Esophagus muscularis mucosa (tissue), 4 donors: ENCODE data around the gene MICAL3. TPM values are rescaled to one million over a fixed set of nuclear protein-coding genes. Genes with fewer than 3 reads are reported as not detected.
A peak's percentile ranks its signal among the peaks of the same experiment; 100 is the strongest.

Experiments used
- DNase-seq: peaks from one replicate; pipeline ENCODE4 v3.0.0-alpha.2; 2017; ENCODE audit errors: extremely low spot score
- H3K27ac ChIP-seq, 4 donors: fragments of 200-600 bp; sonication (generic); replicated peaks in 1 of 4; 1 replicate in 3 of 4; 2 replicates in 1 of 4; pipeline ENCODE4 v1.5.1; 2016 to 2019; ENCODE audit warnings: mild to moderate bottlenecking in 1 of 4
- H3K27me3 ChIP-seq, 4 donors: fragments of 200-600 bp; sonication (generic); one replicate each; pipeline versions ENCODE4 v1.5.1 to v1.6.0; 2016 to 2019
- H3K36me3 ChIP-seq, 4 donors: fragments of 200-600 bp; sonication (generic); one replicate each; pipeline ENCODE4 v1.5.1; 2016 to 2019
- H3K4me1 ChIP-seq, 4 donors: fragments of 200-600 bp; sonication (generic); one replicate each; pipeline ENCODE4 v1.5.1; 2016 to 2019
- H3K4me3 ChIP-seq, 4 donors: fragments of 200-600 bp; sonication (generic); 1 replicate in 2 of 4; 2 replicates in 2 of 4; pipeline ENCODE4 v1.5.1; 2016 to 2019; ENCODE audit warnings: mild to moderate bottlenecking in 4 of 4, moderate library complexity in 1 of 4
- H3K9me3 ChIP-seq, 4 donors: fragments of 200-600 bp; sonication (generic); 1 replicate in 3 of 4; 2 replicates in 1 of 4; pipeline ENCODE4 v1.5.1; 2016 to 2019
- EP300 ChIP-seq: sonication (generic); formaldehyde crosslinking; IDR thresholded peaks from one replicate; pipeline ENCODE4 v1.6.1; 2017; ENCODE audit warnings: antibody characterized with exemption
- POLR2A ChIP-seq: fragments of 450-650 bp; IDR thresholded peaks from one replicate; pipeline ENCODE4 v1.6.1; 2017; ENCODE audit warnings: antibody characterized with exemption, moderate library complexity, mild to moderate bottlenecking, low read depth
- POLR2AphosphoS5 ChIP-seq, 2 donors: sonication (generic); formaldehyde crosslinking; IDR thresholded peaks; one replicate each; pipeline ENCODE4 v1.6.1; 2017; ENCODE audit warnings: antibody characterized with exemption in 2 of 2
- WGBS: methylation state at CpG from one replicate; pipeline ENCODE4 v1.1.5; 2018; 5-methylcytosine and 5-hydroxymethylcytosine counted together
- intact Hi-C: fragments of 100-400 bp; cut with DNase I; formaldehyde crosslinking; loops from one replicate; pipeline ENCODE4 v1.15.1; 2023
- total RNA-seq, 4 donors: library from RNA; depleted of rRNA; stranded (reverse); fragments of >200 nt; gene quantifications; one replicate each; pipeline versions ENCODE4 v1.1.0 to v1.2.1, GENCODE V29; 2016
- TF ChIP-seq, protein P1 (sequence below), 3 experiments: fragments of 200-600 bp in 2 of 3; fragments of 450-650 bp in 1 of 3; sonication (generic) in 2 of 3; IDR thresholded peaks; one replicate each; pipeline ENCODE4 v1.5.1; 2017 to 2019; ENCODE audit warnings: antibody characterized with exemption in 3 of 3, mild to moderate bottlenecking in 2 of 3, moderate library complexity in 1 of 3

MICAL3 gene
- total RNA-seq, 4 donors from 2014 or later: 35.1 to 91.8 (median 67.8) TPM

DNA sequence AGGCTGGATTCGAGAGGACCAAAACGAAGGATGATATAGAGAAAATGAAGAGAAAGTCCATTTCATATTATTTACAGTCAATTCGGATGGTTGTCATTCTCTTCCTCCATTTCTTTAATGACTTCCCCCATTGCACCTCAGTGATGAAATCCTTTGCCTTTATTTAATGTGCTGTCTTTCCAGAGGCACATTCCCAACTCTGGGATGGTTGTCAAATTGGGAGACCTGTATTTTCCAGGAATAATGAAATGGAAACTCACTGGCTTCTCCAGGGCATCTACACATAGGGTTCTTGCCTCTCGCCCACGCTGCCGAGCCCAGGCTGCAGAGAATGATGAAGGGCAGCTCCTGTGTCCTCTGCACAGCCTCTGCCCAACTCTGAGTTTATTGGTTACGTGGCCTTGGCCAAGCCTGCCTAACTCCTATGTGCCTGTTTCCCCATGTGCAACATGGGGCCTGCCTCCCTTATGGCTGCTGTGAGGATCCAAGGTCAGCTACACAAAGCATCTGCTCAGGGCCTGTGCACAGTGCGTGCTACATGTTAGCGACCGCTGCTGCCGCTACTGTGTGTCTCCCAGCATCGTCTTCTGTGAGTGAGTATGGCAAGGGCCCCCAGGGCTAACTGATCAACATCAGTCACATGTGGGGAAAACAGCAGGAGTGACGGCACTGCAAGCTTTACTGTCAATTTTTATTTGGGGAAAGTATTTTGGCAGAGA lies 168.6 kb downstream of the MICAL3 start:
- intact Hi-C loops: no loop called here
- WGBS: 95% methylated on average over 13 of the region's 13 CpGs
- DNase-seq: no peak
- TF ChIP-seq POLR2AphosphoS5 (IDR thresholded peaks at IDR 0.05) (no peak), EP300 (no peak), POLR2A (no peak)
- TF ChIP-seq, protein P1, sequence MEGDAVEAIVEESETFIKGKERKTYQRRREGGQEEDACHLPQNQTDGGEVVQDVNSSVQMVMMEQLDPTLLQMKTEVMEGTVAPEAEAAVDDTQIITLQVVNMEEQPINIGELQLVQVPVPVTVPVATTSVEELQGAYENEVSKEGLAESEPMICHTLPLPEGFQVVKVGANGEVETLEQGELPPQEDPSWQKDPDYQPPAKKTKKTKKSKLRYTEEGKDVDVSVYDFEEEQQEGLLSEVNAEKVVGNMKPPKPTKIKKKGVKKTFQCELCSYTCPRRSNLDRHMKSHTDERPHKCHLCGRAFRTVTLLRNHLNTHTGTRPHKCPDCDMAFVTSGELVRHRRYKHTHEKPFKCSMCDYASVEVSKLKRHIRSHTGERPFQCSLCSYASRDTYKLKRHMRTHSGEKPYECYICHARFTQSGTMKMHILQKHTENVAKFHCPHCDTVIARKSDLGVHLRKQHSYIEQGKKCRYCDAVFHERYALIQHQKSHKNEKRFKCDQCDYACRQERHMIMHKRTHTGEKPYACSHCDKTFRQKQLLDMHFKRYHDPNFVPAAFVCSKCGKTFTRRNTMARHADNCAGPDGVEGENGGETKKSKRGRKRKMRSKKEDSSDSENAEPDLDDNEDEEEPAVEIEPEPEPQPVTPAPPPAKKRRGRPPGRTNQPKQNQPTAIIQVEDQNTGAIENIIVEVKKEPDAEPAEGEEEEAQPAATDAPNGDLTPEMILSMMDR (IDR thresholded peaks at IDR 0.05): no peak
- Histone ChIP-seq H3K9me3 (no peaks in the 10 kb centered on the region), H3K27ac (peak overlapping the region; percentile 48 to 93 (median 92)), H3K4me1 (peaks cover 57 to 93% (median 76%) of the 10 kb centered on the region in 4 donors), H3K36me3 (peaks cover 0 to 29% (median 9%) of the 10 kb centered on the region in 4 donors), H3K4me3 (no peak overlapping the region), H3K27me3 (no peaks in the 10 kb centered on the region)

DNA sequence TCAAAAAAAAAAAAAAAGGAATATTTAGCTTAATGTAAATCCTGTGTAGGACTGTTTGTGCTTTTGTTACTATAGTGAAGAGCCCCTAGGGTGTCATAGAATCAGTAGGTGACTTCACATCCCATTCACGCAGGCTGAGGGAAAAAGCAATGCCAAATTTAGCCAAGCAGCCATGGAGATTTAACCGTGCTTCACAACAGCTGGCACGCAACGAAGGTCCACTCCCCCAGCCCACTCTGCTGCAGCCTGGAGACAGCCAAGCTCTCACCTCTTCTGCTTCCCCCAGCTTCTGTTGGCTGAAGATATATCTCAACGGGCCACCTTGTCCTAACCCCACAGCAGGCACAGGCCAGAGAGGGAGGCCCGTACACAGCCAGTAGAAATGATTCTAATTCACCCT lies 171.3 kb downstream of the MICAL3 start:
- Histone ChIP-seq H3K36me3 (peaks cover 0 to 24% (median 9%) of the 10 kb centered on the region in 4 donors), H3K4me1 (peaks cover 37 to 85% (median 65%) of the 10 kb centered on the region in 4 donors), H3K27me3 (no peaks in the 10 kb centered on the region), H3K9me3 (no peaks in the 10 kb centered on the region), H3K27ac (peak overlapping the region; percentile 91 to 93 (median 92)), H3K4me3 (no peak overlapping the region)
- TF ChIP-seq POLR2A (no peak), EP300 (peak; percentile 62), POLR2AphosphoS5 (IDR thresholded peaks at IDR 0.05) (peak; percentile 74 to 75)
- intact Hi-C loops: no loop called here
- DNase-seq: no peak
- 27% methylated on average over 6 of the region's 6 CpGs for WGBS

DNA sequence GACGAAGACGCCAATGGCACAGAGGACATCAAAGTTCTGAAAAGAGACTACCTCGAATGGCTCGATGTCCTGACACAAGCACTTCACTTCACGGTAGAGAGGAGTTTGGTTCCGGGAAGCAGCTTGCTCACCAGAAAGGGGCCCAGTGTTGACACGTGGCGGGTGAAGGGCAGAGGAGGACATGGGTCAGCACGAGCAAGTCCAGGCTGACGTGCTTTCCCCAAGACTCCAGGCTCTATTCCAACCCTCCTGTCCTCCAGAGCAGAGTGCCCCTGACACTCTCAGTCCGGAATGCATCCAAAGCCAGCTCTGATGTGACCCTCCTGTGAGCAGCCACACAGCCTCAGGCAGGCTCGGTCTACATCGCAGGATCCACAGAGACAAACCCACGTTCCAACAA lies 172.6 kb downstream of the MICAL3 start:
- H3K36me3 ChIP-seq: peaks cover 0 to 13% (median 9%) of the 10 kb centered on the region in 4 donors
- no peak overlapping the region for H3K4me3 ChIP-seq
- no peak for TF ChIP-seq POLR2A
- peak; percentile 75 to 86 for TF ChIP-seq POLR2AphosphoS5 (IDR thresholded peaks at IDR 0.05)
- TF ChIP-seq EP300: peak; percentile 88
- no peaks in the 10 kb centered on the region for H3K27me3 ChIP-seq
- WGBS: 73% methylated on average over 14 of the region's 14 CpGs
- DNase-seq: no peak
- intact Hi-C loops: no loop called here
- peak overlapping the region; percentile 91 to 93 (median 92) for H3K27ac ChIP-seq
- no peaks in the 10 kb centered on the region for H3K9me3 ChIP-seq
- H3K4me1 ChIP-seq: peaks cover 41 to 88% (median 68%) of the 10 kb centered on the region in 4 donors

DNA sequence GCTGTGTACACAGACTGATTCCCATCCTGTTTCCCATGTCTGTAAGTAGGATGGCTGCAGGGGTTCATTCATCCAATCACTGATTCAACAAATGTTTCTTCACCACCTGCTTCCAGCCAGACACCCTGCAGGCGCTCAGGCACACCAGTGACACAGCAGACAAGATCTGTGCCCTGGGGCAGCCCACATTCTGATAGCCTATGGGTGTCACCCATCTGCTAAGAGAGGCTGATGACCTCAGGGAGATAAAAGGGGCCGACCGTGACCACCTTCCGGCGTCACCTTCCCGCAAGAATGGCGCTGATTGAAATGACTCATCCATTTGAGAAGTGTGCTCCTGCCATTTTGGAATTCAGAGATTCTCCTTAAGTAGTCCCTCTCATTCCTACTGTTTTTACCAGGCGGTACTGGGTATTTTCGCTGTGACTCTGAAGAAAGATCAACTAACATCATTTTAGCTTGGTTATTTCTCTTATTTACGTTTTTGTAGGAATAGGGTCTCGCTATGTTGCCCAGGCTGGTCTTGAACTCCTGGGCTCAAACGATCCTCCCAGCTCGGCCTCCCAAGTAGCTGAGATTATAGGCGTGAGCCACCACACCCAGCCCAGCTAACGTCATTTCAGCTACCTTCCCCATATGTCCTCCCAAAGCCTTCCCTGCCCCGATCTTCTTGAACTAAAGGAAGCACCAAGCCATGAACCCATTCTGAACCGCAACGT lies 176.8 kb downstream of the MICAL3 start:
- DNase-seq: no peak
- Histone ChIP-seq H3K36me3 (no peaks in the 10 kb centered on the region), H3K4me1 (peaks cover 58 to 89% (median 85%) of the 10 kb centered on the region in 4 donors), H3K27ac (peak overlapping the region; percentile 91 to 93 (median 92)), H3K4me3 (peak overlapping the region in 1 of 4 donors; percentile 9), H3K9me3 (peaks cover 0 to 3% (median 0%) of the 10 kb centered on the region in 4 donors), H3K27me3 (no peaks in the 10 kb centered on the region)
- no peak for TF ChIP-seq POLR2A
- TF ChIP-seq, protein P1 (IDR thresholded peaks at IDR 0.05): no peak
- no peak for TF ChIP-seq EP300
- TF ChIP-seq POLR2AphosphoS5 (IDR thresholded peaks at IDR 0.05): no peak
- 91% methylated on average over 18 of the region's 18 CpGs for WGBS
- intact Hi-C loops: no loop called here

DNA sequence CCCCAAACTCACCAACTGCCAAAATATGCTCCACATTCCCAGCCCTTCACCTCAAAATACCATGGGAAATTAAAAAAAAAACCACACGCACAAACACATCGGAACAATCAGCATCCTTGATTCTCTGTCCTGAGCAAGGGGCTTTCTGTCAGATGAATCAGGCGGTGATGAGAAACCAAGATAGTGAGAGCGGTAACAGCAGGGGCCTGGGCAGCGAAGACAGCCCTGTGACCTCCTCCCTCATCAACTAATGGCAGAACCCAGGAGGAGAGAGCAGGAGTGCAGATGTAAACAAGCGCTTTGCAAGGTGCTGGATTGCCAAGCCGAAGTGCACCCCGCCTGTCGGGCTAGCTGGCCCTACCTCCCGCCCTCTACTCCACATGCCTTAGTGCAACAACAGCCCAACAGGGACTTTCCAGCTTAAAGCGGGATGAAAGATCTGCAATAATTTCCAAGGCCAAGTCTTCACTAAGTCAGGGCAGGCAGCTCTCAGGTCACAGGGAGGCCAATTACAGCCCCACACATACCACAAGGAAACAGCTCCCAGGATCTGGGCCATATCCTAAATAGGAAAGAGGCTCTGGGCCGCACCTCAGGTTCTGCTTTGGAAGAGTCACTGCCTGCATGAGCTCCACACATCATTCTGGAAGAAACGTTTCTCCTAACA lies 177.9 kb downstream of the MICAL3 start:
- Histone ChIP-seq H3K27ac (peak overlapping the region; percentile 91 to 93 (median 92)), H3K4me3 (peak overlapping the region in 3 of 4 donors; percentile 9 to 29 (median 28)), H3K4me1 (peaks cover 58 to 89% (median 85%) of the 10 kb centered on the region in 4 donors), H3K9me3 (peaks cover 0 to 3% (median 0%) of the 10 kb centered on the region in 4 donors), H3K36me3 (peaks cover under 1 to 10% (median 6%) of the 10 kb centered on the region in 4 donors), H3K27me3 (no peaks in the 10 kb centered on the region)
- DNase-seq: no peak
- peak; percentile 75 to 80 for TF ChIP-seq POLR2AphosphoS5 (IDR thresholded peaks at IDR 0.05)
- TF ChIP-seq EP300: no peak
- intact Hi-C loops: no loop called here
- WGBS: 43% methylated on average over 10 of the region's 13 CpGs
